Left ventricle myocardium superior (tissue), 1 donor: ENCODE results near the gene PLXNA3. TPM values are rescaled to one million over a fixed set of nuclear protein-coding genes. Genes with fewer than 3 reads are reported as not detected.

ENCODE experiments used
- ATAC-seq: fragments of 200-7000 bp; cut with Tn5 transposase; one replicate; pipeline ENCODE4 v1.9.1; 2020; ENCODE audit warnings: mild to moderate bottlenecking, moderate library complexity
- DNase-seq: peaks from one replicate; pipeline ENCODE4 v3.0.0-alpha.2; 2020
- intact Hi-C: fragments of 100-400 bp; cut with micrococcal nuclease; formaldehyde crosslinking; loops from one replicate; pipeline ENCODE4 v1.11.0; 2022
- total RNA-seq: library from RNA; stranded (reverse); fragmentation: NEBNext Ultra II Directional; extraction: Animal tissue kit (Norgen Biotek cat#: 25700); gene quantifications from one replicate; pipeline ENCODE4 v1.2.1, GENCODE V29; 2021
- donor health status: DM: no; HTN: yes; CAD: no; lungs with severe emphysema.

Gene PLXNA3
- total RNA-seq, 1 donor from 2014 or later: 22.0 TPM

DNA sequence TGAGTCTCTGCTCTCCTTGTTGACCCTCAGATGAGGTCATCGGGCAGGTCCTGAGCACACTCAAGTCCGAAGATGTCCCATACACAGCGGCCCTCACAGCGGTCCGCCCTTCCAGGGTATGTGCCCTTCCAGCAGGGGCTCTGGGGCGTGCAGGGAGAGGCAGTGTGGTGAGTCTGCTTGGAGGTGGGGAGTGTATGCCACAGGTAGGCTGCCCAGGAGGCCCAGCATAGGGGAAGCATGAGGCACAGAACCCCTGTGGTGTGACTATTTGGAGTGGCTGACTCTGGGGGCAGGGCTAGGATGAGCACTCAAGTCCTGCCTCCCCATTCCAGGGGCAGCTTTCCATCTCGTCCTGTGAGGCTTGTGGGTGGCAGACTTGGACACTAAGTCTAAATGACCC lies 24.5 kb upstream of the PLXNA3 start:
- DNase-seq: no peak
- intact Hi-C loops: no loop called here

DNA sequence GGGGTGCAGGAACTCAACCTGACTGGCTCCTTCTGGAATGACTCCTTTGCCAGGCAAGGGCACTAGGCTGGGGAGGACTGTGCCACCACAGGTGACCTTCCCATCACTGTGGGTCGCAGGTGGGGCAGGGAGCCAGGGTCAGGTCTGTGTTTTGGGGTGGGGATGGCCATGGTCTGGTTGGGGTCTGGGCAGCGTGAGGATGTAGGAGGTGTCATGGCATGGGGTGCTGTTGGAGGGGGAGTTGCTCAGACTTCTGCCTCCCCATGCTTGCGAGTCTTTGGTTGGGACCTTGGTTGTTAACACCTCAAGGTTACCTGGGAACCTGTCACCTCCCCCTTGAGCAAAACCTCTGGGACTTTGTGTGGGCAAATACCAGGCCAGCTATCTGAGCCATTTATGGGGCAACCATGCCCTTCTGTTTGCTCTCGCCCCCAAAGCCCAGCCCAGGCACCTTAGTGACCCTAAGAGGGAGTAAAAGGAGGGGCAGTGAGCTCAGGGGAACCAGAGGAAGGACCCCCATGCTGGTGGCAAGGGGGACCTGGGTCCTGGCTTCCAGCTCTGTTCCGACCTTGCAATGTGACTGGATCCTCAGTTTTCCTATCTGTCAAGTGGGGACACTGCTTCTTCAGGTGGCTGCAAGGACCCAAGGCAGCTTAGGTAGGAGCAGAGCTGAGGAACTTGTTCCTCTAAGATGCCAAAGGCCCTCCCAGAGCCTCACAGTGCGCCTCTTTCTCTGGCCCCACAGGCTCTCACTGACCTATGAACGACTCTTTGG lies 23.5 kb upstream of the PLXNA3 start:
- ATAC-seq (no peak), DNase-seq (no peak)
- intact Hi-C loops: no loop called here

More for the DNA sequence above, 24.5 kb upstream of the PLXNA3 start:
- no peak for ATAC-seq

DNA sequence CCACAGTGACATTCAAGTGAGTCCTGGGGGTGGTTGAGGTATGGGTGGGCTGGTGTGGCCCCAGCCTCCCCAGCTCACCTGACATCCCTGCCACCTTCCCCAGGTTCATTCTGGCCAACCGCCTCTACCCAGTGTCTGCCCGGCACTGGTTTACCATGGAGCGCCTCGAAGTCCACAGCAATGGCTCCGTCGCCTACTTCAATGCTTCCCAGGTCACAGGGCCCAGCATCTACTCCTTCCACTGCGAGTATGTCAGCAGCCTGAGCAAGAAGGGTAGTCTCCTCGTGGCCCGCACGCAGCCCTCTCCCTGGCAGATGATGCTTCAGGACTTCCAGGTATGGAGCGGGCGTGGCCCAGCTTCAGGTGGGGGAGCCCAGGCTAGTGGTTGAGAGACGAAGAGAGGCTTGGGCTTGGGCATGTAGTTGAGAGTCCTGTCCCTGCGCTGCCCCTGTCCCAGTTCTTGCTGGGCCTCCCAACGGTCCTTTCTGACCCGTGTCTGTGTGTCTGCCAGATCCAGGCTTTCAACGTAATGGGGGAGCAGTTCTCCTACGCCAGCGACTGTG lies 22.8 kb upstream of the PLXNA3 start:
- intact Hi-C loops: no loop called here
- ATAC-seq (no peak), DNase-seq (no peak)

DNA sequence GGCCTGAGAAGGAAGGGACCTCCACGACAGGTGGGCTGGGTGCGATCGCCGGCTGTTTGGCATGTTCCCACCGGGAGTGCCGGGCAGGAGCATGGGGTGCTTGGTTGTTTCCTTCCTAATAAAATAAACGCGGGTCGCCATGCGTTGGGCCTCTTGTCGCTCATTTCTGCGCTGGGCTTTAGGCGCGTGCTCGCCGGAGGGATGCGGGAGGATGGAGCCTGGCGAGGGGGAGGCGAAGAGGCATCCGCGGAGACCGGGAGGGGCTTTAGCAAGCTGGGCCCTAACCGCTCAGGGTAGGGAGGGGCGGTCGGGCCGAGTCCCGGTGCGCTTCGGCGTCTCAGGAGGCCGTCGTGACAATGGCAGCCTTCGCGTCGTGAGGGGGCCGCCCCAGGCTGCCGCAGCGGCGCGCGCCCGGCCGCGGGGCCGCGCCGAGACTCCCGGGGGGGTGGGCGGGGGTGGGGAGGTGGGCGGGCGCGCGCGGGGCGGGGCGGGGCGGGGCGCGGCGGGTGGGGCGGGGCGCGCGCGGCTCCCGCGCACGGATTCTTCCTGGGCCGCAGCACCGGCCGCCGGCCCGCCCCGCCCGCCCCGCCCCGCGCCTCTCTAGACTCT lies 21.6 kb upstream of the PLXNA3 start:
- DNase-seq (peak; percentile 62), ATAC-seq (peak; percentile 60)
- intact Hi-C loops: no loop called here

DNA sequence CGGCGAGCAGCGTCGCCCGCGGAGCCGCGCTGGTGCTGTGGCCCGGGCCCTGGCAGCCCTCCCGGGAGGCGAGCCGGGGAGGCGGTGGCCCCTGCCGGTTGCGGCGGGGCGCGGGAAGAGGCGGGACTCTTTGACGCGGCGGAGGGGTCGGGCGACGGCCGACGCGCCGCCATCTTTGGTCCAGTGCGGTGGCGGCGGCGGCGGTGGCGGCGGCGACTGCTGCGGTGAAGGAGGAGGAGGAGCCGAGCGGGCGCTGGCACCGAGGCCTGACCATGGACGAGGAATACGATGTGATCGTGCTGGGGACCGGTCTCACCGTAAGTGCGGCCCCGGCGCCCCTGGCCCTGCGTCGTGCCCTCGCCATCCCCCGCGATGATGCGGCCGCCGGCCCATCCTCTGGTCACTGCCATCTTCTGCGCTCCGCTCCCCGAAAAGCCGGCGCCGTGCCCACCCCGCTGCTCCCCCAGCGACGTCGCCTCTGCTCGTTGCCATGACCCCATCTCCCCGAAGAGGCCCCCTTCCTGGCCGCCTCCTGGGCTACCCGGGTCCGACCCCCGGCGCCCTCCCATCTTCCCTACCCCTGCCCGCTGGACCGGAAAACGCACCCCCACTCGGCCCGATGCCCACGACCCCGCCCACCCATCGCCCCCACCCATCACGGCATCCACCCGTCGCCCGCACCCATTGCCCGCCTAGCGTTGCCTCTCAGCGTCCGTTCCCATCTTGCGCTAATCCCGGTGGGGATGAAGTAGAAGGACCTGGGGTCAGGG lies 20.9 kb upstream of the PLXNA3 start, which contains the start of gene GDI1:
Gene GDI1, plus strand, starts transcription at position 172 of the 770 bp plus-strand sequence. Its CDS starts 101 bp downstream, at position 273.
- peak; percentile 69 for ATAC-seq
- intact Hi-C loops: no loop called here
- DNase-seq: peak; percentile 76

DNA sequence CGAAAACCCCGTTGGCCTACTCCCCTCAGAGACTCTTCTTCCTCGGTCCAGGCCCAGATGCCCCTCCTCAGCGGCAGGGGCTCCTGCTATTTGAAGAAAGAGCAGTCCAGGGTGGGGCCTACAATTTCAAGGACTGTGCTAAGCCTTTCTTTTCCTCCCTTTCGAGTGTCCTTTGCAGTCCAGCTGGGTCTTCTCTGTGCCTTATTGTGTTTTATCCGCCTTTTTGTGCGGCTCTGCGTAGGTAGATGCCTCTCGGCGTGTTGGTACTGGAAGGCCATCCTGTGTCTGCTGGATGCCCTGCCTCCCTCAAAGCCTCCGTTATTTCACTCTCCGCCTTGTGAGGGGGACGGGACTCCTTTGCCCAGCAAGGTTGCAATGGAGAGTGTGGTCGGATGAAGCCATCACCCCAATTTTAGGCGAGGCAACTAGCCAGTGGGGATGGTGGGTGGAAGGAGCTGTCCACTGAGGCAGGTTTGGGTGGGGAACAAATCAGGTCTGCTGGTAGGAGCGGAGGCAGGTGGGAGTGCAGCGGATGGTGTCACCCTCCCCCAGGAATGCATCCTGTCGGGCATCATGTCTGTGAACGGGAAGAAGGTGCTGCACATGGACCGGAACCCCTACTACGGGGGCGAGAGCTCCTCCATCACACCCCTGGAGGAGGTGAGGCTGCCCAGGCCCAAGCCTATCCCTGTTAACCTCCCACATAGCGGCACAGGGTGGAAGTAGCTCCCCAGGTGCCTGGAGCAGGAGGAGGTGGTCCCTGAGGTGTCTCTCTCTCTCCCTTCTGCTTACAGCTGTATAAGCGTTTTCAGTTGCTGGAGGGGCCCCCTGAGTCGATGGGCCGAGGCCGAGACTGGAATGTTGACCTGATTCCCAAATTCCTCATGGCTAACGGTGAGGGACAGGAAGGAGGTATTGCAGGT lies 19.8 kb upstream of the PLXNA3 start:
- DNase-seq (no peak), ATAC-seq (no peak)
- intact Hi-C loops: no loop called here

DNA sequence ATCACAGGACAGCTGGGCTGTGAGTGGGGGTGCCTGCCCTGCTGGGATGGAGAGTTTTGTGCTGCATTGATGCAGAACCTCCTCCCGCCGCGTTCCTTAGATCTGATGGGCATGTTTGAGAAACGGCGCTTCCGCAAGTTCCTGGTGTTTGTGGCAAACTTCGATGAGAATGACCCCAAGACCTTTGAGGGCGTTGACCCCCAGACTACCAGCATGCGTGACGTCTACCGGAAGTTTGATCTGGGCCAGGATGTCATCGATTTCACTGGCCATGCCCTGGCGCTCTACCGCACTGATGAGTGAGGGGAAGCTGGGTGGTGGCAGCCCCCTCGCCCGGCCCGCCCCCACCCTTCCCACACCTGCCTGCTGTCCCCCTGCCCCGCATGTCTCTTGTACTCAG lies 18.2 kb upstream of the PLXNA3 start:
- intact Hi-C loops: no loop called here
- no peak for ATAC-seq
- no peak for DNase-seq

DNA sequence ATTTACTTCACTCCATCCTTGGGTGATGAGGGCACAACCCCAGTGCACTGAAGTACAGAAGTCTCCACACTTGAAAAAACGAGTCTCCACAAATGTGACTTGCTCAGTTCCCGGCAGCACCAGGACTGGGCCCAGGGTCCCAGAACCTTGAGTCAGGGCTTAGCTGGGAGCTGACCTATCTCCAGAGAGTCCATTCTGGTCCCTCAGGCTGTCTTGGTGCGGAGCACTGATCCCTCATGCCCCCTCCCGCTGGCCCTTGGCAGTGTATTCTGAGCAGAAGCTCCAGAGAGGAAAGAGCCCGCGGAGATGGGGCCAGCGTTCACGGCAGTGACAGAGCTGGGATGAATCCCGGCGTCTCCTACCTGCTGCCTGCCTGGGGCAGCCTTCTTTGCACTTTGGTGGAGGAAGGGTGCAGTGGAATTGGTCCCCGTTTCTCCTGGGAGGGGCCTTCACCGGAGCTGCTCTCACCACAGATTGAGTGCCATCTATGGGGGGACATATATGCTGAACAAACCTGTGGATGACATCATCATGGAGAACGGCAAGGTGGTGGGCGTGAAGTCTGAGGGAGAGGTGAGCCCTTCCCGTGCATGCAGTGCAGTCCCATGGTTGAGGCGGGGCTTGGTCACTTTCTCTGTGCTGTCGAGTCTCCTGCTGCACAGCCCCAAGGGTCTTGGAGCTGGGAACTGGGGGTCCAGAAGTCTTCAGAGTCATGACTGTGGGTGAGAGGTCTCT lies 17.3 kb upstream of the PLXNA3 start:
- intact Hi-C loops: no loop called here
- ATAC-seq: no peak
- no peak for DNase-seq

DNA sequence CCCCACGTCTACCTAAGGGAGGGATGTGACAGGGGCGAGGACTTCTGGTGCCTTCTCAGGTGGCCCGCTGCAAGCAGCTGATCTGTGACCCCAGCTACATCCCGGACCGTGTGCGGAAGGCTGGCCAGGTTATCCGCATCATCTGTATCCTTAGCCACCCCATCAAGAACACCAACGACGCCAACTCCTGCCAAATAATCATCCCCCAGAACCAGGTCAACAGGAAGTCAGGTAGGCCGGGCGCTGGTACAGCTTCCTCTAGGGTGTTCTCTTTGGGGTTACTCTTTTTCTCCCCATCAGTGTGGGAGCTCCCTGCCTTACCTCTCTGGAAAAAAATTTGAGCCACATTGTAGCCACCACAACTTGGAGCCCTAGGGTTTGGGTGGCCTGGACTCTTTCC lies 16.5 kb upstream of the PLXNA3 start:
- ATAC-seq (no peak), DNase-seq (no peak)
- intact Hi-C loops: no loop called here

DNA sequence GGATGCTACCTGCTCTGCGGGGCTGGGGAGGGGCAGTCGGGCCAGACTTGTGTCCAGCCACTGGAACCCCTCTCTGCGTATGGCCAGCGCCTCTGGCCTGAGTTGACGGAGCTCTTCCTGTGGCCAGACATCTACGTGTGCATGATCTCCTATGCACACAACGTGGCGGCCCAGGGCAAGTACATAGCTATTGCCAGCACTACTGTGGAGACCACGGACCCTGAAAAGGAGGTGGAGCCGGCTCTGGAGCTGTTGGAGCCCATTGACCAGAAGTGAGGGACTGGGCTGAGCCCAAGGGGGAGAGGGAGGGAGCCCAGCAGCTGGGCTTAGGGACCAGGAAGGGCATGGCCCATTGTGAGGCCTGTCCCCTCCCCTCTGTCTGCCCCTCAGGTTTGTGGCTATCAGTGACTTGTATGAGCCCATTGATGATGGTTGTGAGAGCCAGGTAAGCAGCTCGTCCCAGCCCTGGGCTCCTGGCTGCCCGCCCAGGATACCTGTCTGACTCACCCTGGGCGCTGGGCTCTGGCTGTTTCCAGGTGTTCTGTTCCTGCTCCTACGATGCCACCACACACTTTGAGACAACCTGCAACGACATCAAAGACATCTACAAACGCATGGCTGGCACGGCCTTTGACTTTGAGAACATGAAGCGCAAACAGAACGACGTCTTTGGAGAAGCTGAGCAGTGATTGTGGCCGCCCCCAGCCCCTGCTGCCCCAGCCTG lies 15.9 kb upstream of the PLXNA3 start:
- DNase-seq (no peak), ATAC-seq (no peak)
- intact Hi-C loops: no loop called here

DNA sequence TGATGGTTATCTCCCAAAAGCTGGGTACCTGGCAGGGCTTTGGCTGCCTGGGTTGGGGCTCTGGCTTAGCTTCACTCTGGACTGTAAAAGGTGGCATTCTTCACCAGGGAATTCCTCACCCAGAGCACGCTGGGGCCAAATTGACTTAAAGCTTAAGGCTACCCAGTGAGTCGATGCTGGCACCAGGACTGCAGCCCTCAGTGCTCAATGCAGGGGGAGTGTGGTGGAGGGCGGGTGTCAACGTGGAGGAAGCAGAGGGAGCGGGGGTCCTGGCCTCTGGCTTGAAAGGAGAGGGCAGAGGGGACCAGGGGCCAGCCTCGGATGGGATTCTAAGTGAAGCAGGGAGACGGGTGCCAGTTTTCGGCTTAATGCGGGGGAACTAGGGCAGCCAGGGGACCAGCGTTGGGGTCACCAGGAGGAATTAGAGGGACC lies 14.6 kb upstream of the PLXNA3 start:
- DNase-seq (no peak), ATAC-seq (peak; percentile 17)
- intact Hi-C loops: no loop called here

DNA sequence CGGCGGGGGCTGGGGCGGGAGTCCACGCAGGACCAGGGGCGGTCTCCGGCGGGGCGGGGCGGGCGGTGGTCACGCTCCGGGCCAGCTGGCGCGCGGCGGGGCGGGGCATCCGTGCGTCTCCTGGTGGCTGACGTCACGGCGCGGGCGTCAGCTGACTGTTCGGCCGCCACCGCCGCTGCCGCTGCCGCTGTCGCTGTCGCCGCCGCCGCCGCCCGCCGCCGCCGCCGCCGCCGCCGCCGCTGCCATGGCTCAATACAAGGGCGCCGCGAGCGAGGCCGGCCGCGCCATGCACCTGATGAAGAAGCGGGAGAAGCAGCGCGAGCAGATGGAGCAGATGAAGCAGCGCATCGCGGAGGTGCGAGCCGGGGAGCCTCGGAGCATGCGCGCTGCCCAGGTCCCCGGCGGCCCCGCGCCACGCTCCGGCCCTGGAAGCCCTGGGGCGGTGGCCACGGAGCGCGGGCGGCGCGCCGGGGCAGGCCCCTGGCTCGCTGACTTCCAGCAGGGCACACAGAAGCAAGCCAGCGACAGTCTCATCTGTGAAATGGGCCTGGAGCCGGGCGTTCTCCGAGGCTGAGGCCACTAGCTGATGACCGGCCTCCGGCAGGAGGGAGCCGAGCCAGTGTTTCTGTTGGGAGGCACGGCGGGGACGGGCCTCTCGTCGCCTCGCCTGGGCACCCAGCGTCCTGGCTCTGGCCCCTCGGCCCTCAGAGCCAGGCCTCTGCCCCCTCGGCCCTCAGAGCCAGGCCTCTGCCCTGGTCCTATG lies 13.9 kb upstream of the PLXNA3 start, which contains the start of gene FAM50A:
Gene FAM50A, plus strand, starts transcription at position 150 of the 763 bp plus-strand sequence. Its CDS starts 95 bp downstream, at position 245.
- intact Hi-C loops: no loop called here
- ATAC-seq: peak; percentile 92
- peak; percentile 91 for DNase-seq

DNA sequence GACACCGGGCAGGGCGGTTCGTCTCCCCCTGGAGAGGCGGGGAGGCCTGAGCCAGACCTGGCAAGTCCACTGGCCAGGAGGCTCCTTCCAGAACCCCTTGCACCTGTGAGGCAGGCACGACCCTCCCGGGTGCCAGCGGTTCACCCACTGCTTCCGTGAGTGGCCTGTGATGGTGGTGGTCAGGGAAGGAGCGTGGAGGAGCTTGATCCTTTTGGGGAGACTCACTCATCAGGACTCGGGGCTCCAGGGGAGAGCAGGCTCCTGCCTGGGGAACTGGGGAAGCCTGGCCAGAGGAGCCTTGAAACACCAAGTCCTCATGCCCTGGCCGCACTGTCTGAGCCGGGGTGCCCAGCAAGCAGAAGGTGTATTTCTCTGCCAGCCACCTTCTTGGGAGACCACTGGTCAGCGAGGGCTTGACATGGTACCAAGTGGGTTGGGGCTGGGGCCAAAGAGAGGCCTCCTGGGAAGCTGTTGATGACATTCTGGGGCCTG lies 13.3 kb upstream of the PLXNA3 start:
- intact Hi-C loops: no loop called here
- ATAC-seq: no peak
- no peak for DNase-seq

DNA sequence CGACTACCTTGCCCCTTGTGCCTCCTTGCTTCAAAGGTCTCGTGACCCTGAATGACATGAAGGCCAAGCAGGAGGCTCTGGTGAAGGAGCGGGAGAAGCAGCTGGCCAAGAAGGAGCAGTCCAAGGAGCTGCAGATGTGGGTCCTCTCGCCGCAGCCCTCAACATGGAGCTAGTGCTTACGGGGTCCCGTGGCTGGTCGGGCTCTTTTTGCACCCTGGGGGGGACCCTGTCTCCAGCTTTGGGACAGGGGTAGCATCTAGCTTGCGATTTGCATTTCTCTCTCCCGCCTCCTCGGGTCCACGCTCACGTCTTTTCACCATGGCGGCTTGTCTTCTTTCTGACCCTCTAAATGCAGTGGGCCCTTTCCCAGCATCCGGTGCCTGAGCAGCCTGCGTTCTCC lies 12.3 kb upstream of the PLXNA3 start:
- intact Hi-C loops: no loop called here
- DNase-seq (no peak), ATAC-seq (no peak)

DNA sequence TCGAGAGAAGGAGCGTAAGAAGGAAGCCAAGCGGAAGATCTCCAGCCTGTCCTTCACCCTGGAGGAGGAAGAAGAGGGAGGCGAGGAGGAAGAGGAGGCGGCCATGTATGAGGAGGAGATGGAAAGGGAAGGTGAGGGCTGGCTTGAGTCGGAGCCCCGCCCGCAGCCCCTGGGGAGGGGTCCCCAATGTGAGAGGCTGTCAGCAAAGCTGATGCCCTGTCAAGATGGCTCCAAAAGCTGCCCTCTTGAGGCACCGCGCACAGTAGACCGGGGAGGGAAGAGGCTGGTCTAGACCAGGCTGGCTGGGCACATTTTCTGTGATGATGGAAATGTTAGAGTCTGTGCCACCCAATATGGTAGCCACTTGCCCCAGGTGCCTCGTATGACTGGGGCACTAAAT lies 11.7 kb upstream of the PLXNA3 start:
- no peak for ATAC-seq
- intact Hi-C loops: no loop called here
- no peak for DNase-seq

DNA sequence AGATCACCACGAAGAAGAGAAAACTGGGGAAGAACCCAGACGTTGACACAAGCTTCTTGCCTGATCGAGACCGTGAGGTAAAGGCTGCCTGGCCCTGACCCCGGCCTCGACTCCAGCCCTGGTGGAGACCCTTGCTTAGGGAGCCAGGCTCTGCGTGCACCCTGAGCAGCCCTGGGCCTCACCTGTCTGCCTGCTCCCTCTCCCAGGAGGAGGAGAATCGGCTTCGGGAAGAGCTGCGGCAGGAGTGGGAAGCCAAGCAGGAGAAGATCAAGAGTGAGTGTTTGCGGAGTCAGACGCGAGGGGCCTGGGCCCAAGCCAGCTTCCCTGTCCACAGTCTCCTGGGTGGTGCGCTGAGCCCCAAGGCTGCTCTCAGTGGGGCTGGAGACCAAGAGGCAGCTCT lies 9.6 kb upstream of the PLXNA3 start:
- ATAC-seq (no peak), DNase-seq (no peak)
- intact Hi-C loops: no loop called here

DNA sequence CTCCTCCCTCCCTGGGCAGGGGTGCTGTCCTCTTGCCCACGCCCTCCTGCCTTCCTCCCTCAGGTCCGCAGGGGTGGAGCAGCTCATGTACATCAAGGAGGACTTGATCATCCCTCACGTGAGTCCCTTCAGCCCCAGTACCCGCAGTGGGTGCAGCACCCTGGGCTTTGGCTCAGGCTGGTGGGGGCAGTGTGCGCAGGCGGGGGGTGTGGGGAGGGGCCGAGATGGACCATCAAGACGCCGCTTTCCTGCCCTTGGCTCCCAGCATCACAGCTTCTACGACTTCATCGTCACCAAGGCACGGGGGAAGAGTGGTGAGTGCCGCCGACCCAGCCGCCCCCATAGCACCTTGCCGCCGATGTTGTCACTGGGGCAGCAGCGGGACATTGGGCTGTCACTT lies 8.5 kb upstream of the PLXNA3 start:
- intact Hi-C loops: no loop called here
- DNase-seq: no peak
- ATAC-seq: no peak
